Measurements from ENCODE around the gene FAM219A. TPM values are rescaled to one million over a fixed set of nuclear protein-coding genes. Genes with fewer than 3 reads are reported as not detected.
"Not testable (repeated sequence)": the region's sequence is repeated elsewhere in the genome, so short reads cannot be mapped to it uniquely, and the experiment has no call there.

The FAM219A gene
- total and polyA plus RNA-seq, 3 donors from 2014 or later, result 12.2 to 17.9 (median 12.6) TPM

- 80 to 84% methylated on average over 2 of the region's 2 CpGs for WGBS, 2 donors
- TF ChIP-seq POLR2A (IDR thresholded peaks at IDR 0.05), result no peak
- no peak for TF ChIP-seq CTCF (IDR thresholded peaks at IDR 0.05)
- no peaks in the 10 kb centered on the region for H3K36me3 ChIP-seq (ENCODE audit: low read depth, missing control alignments)
- DNase-seq, result no peak
- intact Hi-C loops (cut with DNase I; ENCODE audit: low total_unique reads), result no loop called here
- H3K27me3 ChIP-seq, result no peaks in the 10 kb centered on the region
- H3K4me3 ChIP-seq, result no peak overlapping the region
- no peak overlapping the region for H3K27ac ChIP-seq
- H3K4me1 ChIP-seq, result no peaks in the 10 kb centered on the region
- H3K9me3 ChIP-seq, result no peaks in the 10 kb centered on the region
These were observed 92.0 kb downstream of the FAM219A start for GRCh38 chr9:34366365-34366764.

- Histone ChIP-seq H3K36me3 (ENCODE audit: low read depth, missing control alignments) (no peaks in the 10 kb centered on the region), H3K4me3 (no peak overlapping the region), H3K9me3 (no peaks in the 10 kb centered on the region), H3K27ac (no peak overlapping the region), H3K4me1 (no peaks in the 10 kb centered on the region), H3K27me3 (no peaks in the 10 kb centered on the region)
- intact Hi-C loops (cut with DNase I; ENCODE audit: low total_unique reads), result no loop called here
- DNase-seq, result no peak
- 74 to 87% methylated on average over 2 of the region's 2 CpGs for WGBS, 2 donors
- TF ChIP-seq POLR2A (IDR thresholded peaks at IDR 0.05), result no peak
- TF ChIP-seq CTCF (IDR thresholded peaks at IDR 0.05), result no peak
These were observed 93.1 kb downstream of the FAM219A start for GRCh38 chr9:34365282-34365681.

GRCh38 chr9:34363619-34364351 is 94.6 kb downstream of the FAM219A start:
- DNase-seq, result peak; percentile 24
- Histone ChIP-seq H3K27ac (no peak overlapping the region), H3K27me3 (no peaks in the 10 kb centered on the region), H3K4me1 (no peaks in the 10 kb centered on the region), H3K9me3 (no peaks in the 10 kb centered on the region), H3K4me3 (no peak overlapping the region), H3K36me3 (ENCODE audit: low read depth, missing control alignments) (no peaks in the 10 kb centered on the region)
- WGBS, 2 donors, result 65 to 66% methylated on average over 13 of the region's 13 CpGs
- intact Hi-C loops (cut with DNase I; ENCODE audit: low total_unique reads), result no loop called here
- TF ChIP-seq POLR2A (IDR thresholded peaks at IDR 0.05) (no peak), CTCF (IDR thresholded peaks at IDR 0.05) (no peak)

- Histone ChIP-seq H3K27me3 (no peaks in the 10 kb centered on the region), H3K27ac (no peak overlapping the region), H3K4me3 (no peak overlapping the region), H3K9me3 (no peaks in the 10 kb centered on the region), H3K4me1 (no peaks in the 10 kb centered on the region), H3K36me3 (ENCODE audit: low read depth, missing control alignments) (no peaks in the 10 kb centered on the region)
- intact Hi-C loops (cut with DNase I; ENCODE audit: low total_unique reads), result no loop called here
- DNase-seq, result no peak
- TF ChIP-seq CTCF (IDR thresholded peaks at IDR 0.05) (no peak), POLR2A (IDR thresholded peaks at IDR 0.05) (no peak)
- WGBS, 2 donors, result 88 to 91% methylated on average over 4 of the region's 4 CpGs
These were observed 95.7 kb downstream of the FAM219A start for GRCh38 chr9:34362614-34363214.

- intact Hi-C loops (cut with DNase I; ENCODE audit: low total_unique reads); H3K9me3 ChIP-seq; H3K36me3 ChIP-seq (ENCODE audit: low read depth, missing control alignments); H3K27ac ChIP-seq; H3K4me1 ChIP-seq; H3K4me3 ChIP-seq; H3K27me3 ChIP-seq; DNase-seq: not testable (repeated sequence)
- WGBS, 2 donors, result 91 to 92% methylated on average over 1 of the region's 1 CpG
These were observed 105.4 kb downstream of the FAM219A start for GRCh38 chr9:34352957-34353356.

GRCh38 chr9:34352122-34352652 is 106.2 kb downstream of the FAM219A start:
- WGBS, 2 donors, result 89 to 90% methylated on average over 7 of the region's 7 CpGs
- H3K9me3 ChIP-seq; H3K27ac ChIP-seq; H3K4me1 ChIP-seq; DNase-seq; intact Hi-C loops (cut with DNase I; ENCODE audit: low total_unique reads); H3K4me3 ChIP-seq; H3K27me3 ChIP-seq; H3K36me3 ChIP-seq (ENCODE audit: low read depth, missing control alignments): not testable (repeated sequence)

Measured in testis (tissue), 3 donors.